GM12878 (cell line): ENCODE results near the gene ZNF177. TPM values are rescaled to one million over a fixed set of nuclear protein-coding genes. Genes with fewer than 3 reads are reported as not detected.

Experiments
- ATAC-seq: fragments of 200-7000 bp; cut with Tn5 transposase; 3 replicates; pipeline ENCODE4 v1.9.1; 2020; ENCODE audit warnings: mild to moderate bottlenecking, moderate library complexity
- BruUV-seq: library from RNA; stranded (reverse); fragments of 400-500 nt; replicated peaks from 2 replicates; lab custom pipeline; 2021; lab: Mats Ljungman, UMichigan
- CTCF ChIA-PET: fragments of 300-600 bp; sonication (Branson Sonifier 250); formaldehyde crosslinking; extraction: SDS; loops from one replicate; lab custom pipeline; 2021; ENCODE audit warnings: inconsistent platforms; lab: Yijun Ruan, JAX
- POLR2A ChIA-PET: fragments of 350-600 bp; formaldehyde crosslinking; extraction: SDS; loops from one replicate; lab custom pipeline; 2021; ENCODE audit warnings: inconsistent platforms; lab: Charles Lee
- RAD21 ChIA-PET: fragments of 300-600 bp; sonication (Branson Sonifier 250); formaldehyde crosslinking; loops from one replicate; lab custom pipeline; 2023; ENCODE audit warnings: antibody characterized with exemption; ENCODE audit not compliant: unreplicated experiment; lab: Charles Lee
- SMC1A ChIA-PET: fragments of 300-600 bp; sonication (Branson Sonifier 250); formaldehyde crosslinking; loops from one replicate; lab custom pipeline; 2023; ENCODE audit not compliant: unreplicated experiment, uncharacterized antibody; lab: Charles Lee
- DNase-seq: peaks from one replicate; pipeline ENCODE4 v3.0.0-alpha.2; 2011; ENCODE audit warnings: low read depth, low spot score
- FAIRE-seq: peaks from 3 replicates; lab custom pipeline; 2011; peaks lifted over from hg19 to GRCh38; lab: Jason Lieb, UNC
- H2AFZ ChIP-seq: 2 replicates; pipeline ENCODE4 v1.6.0; 2011; ENCODE audit warnings: low read depth, low read length, control low read depth; ENCODE audit not compliant: control insufficient read depth
- H3K27ac ChIP-seq: 2 replicates; pipeline ENCODE4 v1.5.1; 2011; ENCODE audit warnings: control low read depth; ENCODE audit not compliant: control insufficient read depth, insufficient read depth
- H3K27me3 ChIP-seq, 2 experiments: replicated peaks in 1 of 2; 2 replicates each; pipeline versions ENCODE4 v1.6.0 to v1.6.1; 2011; ENCODE audit warnings: low read length in 1 of 2; ENCODE audit not compliant: control insufficient read depth in 2 of 2, insufficient read depth in 2 of 2
- H3K36me3 ChIP-seq, 2 experiments: 2 replicates each; pipeline ENCODE4 v1.5.1; 2011; ENCODE audit warnings: low read length in 1 of 2; ENCODE audit not compliant: control insufficient read depth in 2 of 2, insufficient read depth in 2 of 2
- H3K4me1 ChIP-seq: 2 replicates; pipeline ENCODE4 v1.6.1; 2011; ENCODE audit warnings: mild to moderate bottlenecking, low read length, moderate library complexity, mixed read lengths; ENCODE audit not compliant: control insufficient read depth, insufficient read depth
- H3K4me2 ChIP-seq: 2 replicates; pipeline ENCODE4 v1.6.0; 2011; ENCODE audit warnings: control low read depth; ENCODE audit not compliant: control insufficient read depth, insufficient read depth
- H3K4me3 ChIP-seq: fragments of 200-600 bp; sonication (generic); 2 replicates; pipeline ENCODE4 v1.5.1; 2016
- H3K79me2 ChIP-seq: 2 replicates; pipeline ENCODE4 v1.6.0; 2011; ENCODE audit warnings: low read length; ENCODE audit not compliant: control insufficient read depth, insufficient read depth
- H3K9ac ChIP-seq: 2 replicates; pipeline ENCODE4 v1.8.0; 2011; ENCODE audit warnings: low read length, control low read depth, mixed read lengths; ENCODE audit not compliant: control insufficient read depth, insufficient read depth
- H3K9me3 ChIP-seq: replicated peaks from 3 replicates; pipeline ENCODE4 v1.5.1; 2011; ENCODE audit warnings: mild to moderate bottlenecking, low read length; ENCODE audit not compliant: control insufficient read depth, insufficient read depth
- H4K20me1 ChIP-seq: 2 replicates; pipeline ENCODE4 v1.6.0; 2011; ENCODE audit not compliant: control insufficient read depth, insufficient read depth
- CEBPB ChIP-seq, 2 experiments: fragments of 150-350 bp in 1 of 2; IDR thresholded peaks; 2 replicates each; pipeline ENCODE4 v1.6.1; 2012 to 2014; ENCODE audit warnings: low read depth in 2 of 2, low read length in 2 of 2, borderline replicate concordance in 1 of 2, inconsistent platforms in 1 of 2
- CEBPZ ChIP-seq: fragments of 150-350 bp; IDR thresholded peaks from 2 replicates; pipeline ENCODE4 v1.6.1; 2016; ENCODE audit warnings: low read depth, low read length
- MEF2B ChIP-seq: fragments of 450-650 bp; IDR thresholded peaks from 2 replicates; pipeline ENCODE4 v1.6.1; 2018; ENCODE audit warnings: mild to moderate bottlenecking, moderate library complexity; ENCODE audit not compliant: partially characterized antibody, poor library complexity, severe bottlenecking
- REST ChIP-seq: IDR thresholded peaks from 2 replicates; pipeline ENCODE4 v1.6.1; 2012; ENCODE audit warnings: mild to moderate bottlenecking, low read depth, low read length
- STAT1 ChIP-seq: fragments of 450-650 bp; conservative IDR thresholded peaks from 2 replicates; pipeline ENCODE4 v1.6.1; 2014; ENCODE audit warnings: antibody characterized with exemption, mild to moderate bottlenecking
- TAF1 ChIP-seq: IDR thresholded peaks from 2 replicates; pipeline ENCODE4 v1.6.1; 2011; ENCODE audit warnings: mild to moderate bottlenecking, low read depth, low read length, borderline replicate concordance
- WGBS: methylation state at CpG from one replicate; pipeline ENCODE4 v1.1.6; 2016; ENCODE audit warnings: low lambda C conversion rate; ENCODE audit not compliant: insufficient replicate concordance, insufficient coverage; ENCODE audit errors: missing lambda C conversion rate; 5-methylcytosine and 5-hydroxymethylcytosine counted together
- in situ Hi-C: fragments of 300-500 bp; cut with MboI; formaldehyde crosslinking; loops from 9 replicates; pipeline ENCODE4 v1.14.3; 2018; ENCODE audit warnings: mixed read lengths
- intact Hi-C: fragments of 100-400 bp; cut with micrococcal nuclease; formaldehyde crosslinking; loops from one replicate; pipeline ENCODE4 v1.14.2; 2022; ENCODE audit not compliant: unreplicated experiment
- polyA plus RNA-seq, 11 experiments: library from polyadenylated mRNA; depleted of rRNA in 4 of 11; unstranded in 6 of 11; stranded (reverse) in 5 of 11; fragments of >200 nt; fragmentation: Nextera tagmentation in 4 of 11; fragmentation: Illumina TruSeq in 1 of 11; extraction: Ambion mirVana in 4 of 11; extraction: Trizol in 1 of 11; gene quantifications; 1 replicate in 1 of 11; 2 replicates in 10 of 11; pipeline versions ENCODE4 v1.2.1 to v1.2.3, GENCODE V29; 2011 to 2016; ENCODE audit warnings: inconsistent platforms in 2 of 11, missing spikeins in 2 of 11, low read depth in 1 of 11
- total RNA-seq, 4 experiments: library from RNA; depleted of rRNA in 3 of 4; stranded (reverse); fragments of >200 nt in 3 of 4; fragmentation: Illumina TruSeq in 1 of 4; extraction: Trizol in 1 of 4; gene quantifications; 2 replicates each; pipeline versions ENCODE4 v1.2.1 to v1.2.3, GENCODE V29; 2013 to 2021

ZNF177 gene
- total and polyA plus RNA-seq, 10 of the 15 experiments (the other 5 are each of a cell fraction or from before 2014, with no cell fraction given) = 0.05 to 0.98 (median 0.31) TPM; not detected in 1

- TF ChIP-seq CEBPZ = no peak
Observed at GRCh38 chr19:9354651-9355050, 8.2 kb upstream of the ZNF177 start (continued).

- POLR2A ChIA-PET = interaction anchor here (0.7 kb wide), 1 partner anchor 145 kb away, joined by 3 read pairs; no protein-coding TSS in a partner anchor
- no peak overlapping the region for H2AFZ ChIP-seq
- BruUV-seq = no TSS peak
- intact Hi-C loops = no loop called here
- FAIRE-seq (no peak), DNase-seq (no peak), ATAC-seq (no peak)
- in situ Hi-C loops = no loop called here
- H3K4me1 ChIP-seq = no peaks in the 10 kb centered on the region
- H3K27ac ChIP-seq = no peak overlapping the region
- H4K20me1 ChIP-seq = no peaks in the 10 kb centered on the region
- H3K27me3 ChIP-seq = no peaks in the 10 kb centered on the region
- RAD21 ChIA-PET = no interaction called here
- WGBS = 31% methylated on average over 6 of the region's 6 CpGs
- SMC1A ChIA-PET = no interaction called here
- H3K4me3 ChIP-seq = no peak overlapping the region
- no peaks in the 10 kb centered on the region for H3K9me3 ChIP-seq
- no peaks in the 10 kb centered on the region for H3K36me3 ChIP-seq
- H3K79me2 ChIP-seq = no peaks in the 10 kb centered on the region
- CTCF ChIA-PET = interaction anchor here (0.6 kb wide), 1 partner anchor 30 kb away, joined by 3 read pairs; no protein-coding TSS in a partner anchor
- H3K9ac ChIP-seq = no peak overlapping the region
- no peak overlapping the region for H3K4me2 ChIP-seq
- no peak for TF ChIP-seq CEBPB (IDR thresholded peaks at IDR 0.05; ENCODE audit: borderline replicate concordance in 1 of 2, low read depth in 2 of 2, low read length in 2 of 2)
- no peak for TF ChIP-seq STAT1
- TF ChIP-seq MEF2B = no peak
- no peak for TF ChIP-seq REST
- TF ChIP-seq TAF1 = no peak
Observed at GRCh38 chr19:9370738-9371619, 8.2 kb downstream of the ZNF177 start.
